ENCODE measurements around the gene RASA2. TPM values are rescaled to one million over a fixed set of nuclear protein-coding genes. Genes with fewer than 3 reads are reported as not detected.

RASA2 gene
- polyA plus RNA-seq, 1 of the 3 experiments (the other 2 are of a cell fraction): 2.4 TPM

DNA sequence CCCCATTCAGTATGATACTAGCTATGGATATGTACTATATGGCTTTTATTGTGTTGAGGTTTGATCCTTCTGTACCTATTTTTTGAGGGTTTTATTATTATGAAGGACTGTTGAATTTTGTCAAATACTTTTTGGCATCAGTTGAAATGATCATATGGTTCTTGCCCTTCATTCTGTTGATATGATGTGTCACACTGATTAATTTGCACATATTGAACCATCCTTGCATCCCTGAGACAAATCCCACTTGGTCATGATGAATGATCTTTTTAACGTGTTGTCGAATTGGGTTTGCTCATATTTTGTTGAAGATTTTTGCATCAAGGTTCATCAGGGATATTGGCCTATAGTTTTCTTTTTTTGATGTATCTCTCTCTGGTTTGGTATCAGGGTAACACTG is 61.0 kb downstream of the RASA2 start:
- Histone ChIP-seq H3K9me2 (no peaks in the 10 kb centered on the region), H3F3A (replicated peaks; ENCODE audit: insufficient read depth) (peaks cover 19% of the 10 kb centered on the region), H3K4me2 (no peak overlapping the region), H3K36me3 (replicated peaks in 1 of 2; ENCODE audit: control insufficient read depth in 1 of 2, insufficient read depth in 2 of 2, low read length in 1 of 2) (peaks cover 16 to 75% of the 10 kb centered on the region in 2 experiments), H2AFZ (ENCODE audit: low read depth) (no peak overlapping the region), H3K4me3 (ENCODE audit: low read depth in 2 of 2, low read length in 1 of 2) (no peak overlapping the region), H3K27ac (ENCODE audit: low read depth in 2 of 2, low read length in 1 of 2) (no peak overlapping the region), H3K9me3 (peaks cover 37% of the 10 kb centered on the region), H4K20me1 (ENCODE audit: insufficient read depth) (no peaks in the 10 kb centered on the region), H3K4me1 (ENCODE audit: control insufficient read depth in 1 of 2, insufficient read depth in 2 of 2, low read depth in 1 of 2, low read length in 1 of 2) (peaks cover 0 to 3% of the 10 kb centered on the region in 2 experiments; a peak in 1 of 4 replicates), H3K27me3 (ENCODE audit: insufficient read depth) (no peaks in the 10 kb centered on the region), H3K79me2 (ENCODE audit: insufficient read depth) (peaks cover 23% of the 10 kb centered on the region), H3K9ac (no peak overlapping the region)
- DNase-seq: no peak
- CTCF ChIA-PET: interaction anchor here (1.3 to 1.5 kb wide), 3 partner anchors 8 to 13 kb away, joined by 4 to 6 read pairs (median 4); no protein-coding TSS in a partner anchor
- TF ChIP-seq JUND (IDR thresholded peaks at IDR 0.05) (no peak), FOSL2 (IDR thresholded peaks at IDR 0.05; ENCODE audit: borderline replicate concordance, low read depth) (no peak), YY1 (IDR thresholded peaks at IDR 0.05; ENCODE audit: low read depth) (no peak), GATA2 (CRISPR knock-in tag; IDR thresholded peaks at IDR 0.05) (no peak)
- TF ChIP-seq, protein P1, sequence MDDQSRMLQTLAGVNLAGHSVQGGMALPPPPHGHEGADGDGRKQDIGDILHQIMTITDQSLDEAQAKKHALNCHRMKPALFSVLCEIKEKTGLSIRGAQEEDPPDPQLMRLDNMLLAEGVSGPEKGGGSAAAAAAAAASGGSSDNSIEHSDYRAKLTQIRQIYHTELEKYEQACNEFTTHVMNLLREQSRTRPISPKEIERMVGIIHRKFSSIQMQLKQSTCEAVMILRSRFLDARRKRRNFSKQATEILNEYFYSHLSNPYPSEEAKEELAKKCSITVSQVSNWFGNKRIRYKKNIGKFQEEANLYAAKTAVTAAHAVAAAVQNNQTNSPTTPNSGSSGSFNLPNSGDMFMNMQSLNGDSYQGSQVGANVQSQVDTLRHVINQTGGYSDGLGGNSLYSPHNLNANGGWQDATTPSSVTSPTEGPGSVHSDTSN (IDR thresholded peaks at IDR 0.05): no peak
- POLR2A ChIA-PET: no interaction called here
- 100% methylated on average over 2 of the region's 2 CpGs for WGBS (ENCODE audit: low lambda C conversion rate)

- 99% methylated on average over 2 of the region's 2 CpGs for WGBS (ENCODE audit: low lambda C conversion rate)
- H3K4me1 ChIP-seq (ENCODE audit: control insufficient read depth in 1 of 2, insufficient read depth in 2 of 2, low read depth in 1 of 2, low read length in 1 of 2): peaks cover 0 to 13% of the 10 kb centered on the region in 2 experiments; a peak in 1 of 4 replicates
- H4K20me1 ChIP-seq (ENCODE audit: insufficient read depth): no peaks in the 10 kb centered on the region
- H3K36me3 ChIP-seq (replicated peaks in 1 of 2; ENCODE audit: control insufficient read depth in 1 of 2, insufficient read depth in 2 of 2, low read length in 1 of 2): peaks cover 16 to 59% of the 10 kb centered on the region in 2 experiments
- no peak for DNase-seq
- H3K27ac ChIP-seq (ENCODE audit: low read depth in 2 of 2, low read length in 1 of 2): no peak overlapping the region
- peaks cover 12% of the 10 kb centered on the region for H3F3A ChIP-seq (replicated peaks; ENCODE audit: insufficient read depth)
- no peak overlapping the region for H3K9ac ChIP-seq
- H3K27me3 ChIP-seq (ENCODE audit: insufficient read depth): no peaks in the 10 kb centered on the region
- CTCF ChIA-PET: interaction anchor here (1.2 to 3.0 kb wide), 3 partner anchors 15 to 96 kb away, joined by 3 to 12 read pairs (median 5); no protein-coding TSS in a partner anchor
- peaks cover 18% of the 10 kb centered on the region for H3K79me2 ChIP-seq (ENCODE audit: insufficient read depth)
- H2AFZ ChIP-seq (ENCODE audit: low read depth): no peak overlapping the region
- no peaks in the 10 kb centered on the region for H3K9me2 ChIP-seq
- peaks cover 28% of the 10 kb centered on the region for H3K9me3 ChIP-seq
- TF ChIP-seq FOXJ3 (CRISPR knock-in tag; IDR thresholded peaks at IDR 0.05) (no peak), FOXM1 (IDR thresholded peaks at IDR 0.05; ENCODE audit: low read depth) (no peak), MEF2A (IDR thresholded peaks at IDR 0.05; ENCODE audit: borderline replicate concordance, low read depth) (no peak), RXRA (IDR thresholded peaks at IDR 0.05; ENCODE audit: borderline replicate concordance, low read depth) (no peak), RAD21 (IDR thresholded peaks at IDR 0.05; ENCODE audit: low read length) (no peak), GABPA (IDR thresholded peaks at IDR 0.05; ENCODE audit: low read depth) (no peak), NFIC (IDR thresholded peaks at IDR 0.05; ENCODE audit: borderline replicate concordance) (no peak), ZBTB33 (IDR thresholded peaks at IDR 0.05; ENCODE audit: borderline replicate concordance, low read depth) (no peak), POLR2AphosphoS5 (IDR thresholded peaks at IDR 0.05; ENCODE audit: low read depth, low read length) (no peak)
- TF ChIP-seq, protein P2, sequence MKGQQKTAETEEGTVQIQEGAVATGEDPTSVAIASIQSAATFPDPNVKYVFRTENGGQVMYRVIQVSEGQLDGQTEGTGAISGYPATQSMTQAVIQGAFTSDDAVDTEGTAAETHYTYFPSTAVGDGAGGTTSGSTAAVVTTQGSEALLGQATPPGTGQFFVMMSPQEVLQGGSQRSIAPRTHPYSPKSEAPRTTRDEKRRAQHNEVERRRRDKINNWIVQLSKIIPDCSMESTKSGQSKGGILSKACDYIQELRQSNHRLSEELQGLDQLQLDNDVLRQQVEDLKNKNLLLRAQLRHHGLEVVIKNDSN (IDR thresholded peaks at IDR 0.05; ENCODE audit: borderline replicate concordance, low read depth): no peak
- H3K4me3 ChIP-seq (ENCODE audit: low read depth in 2 of 2, low read length in 1 of 2): no peak overlapping the region
- H3K4me2 ChIP-seq: no peak overlapping the region
- POLR2A ChIA-PET: no interaction called here
Measured at GRCh38 chr3:141550926-141551665, 64.3 kb downstream of the RASA2 start.
